NCI-H2196 treated with DMSO at 0.1 percent for 48 hours (cell line): ENCODE data around the gene PRKCE.

Experiments
- DNase-seq: peaks from one replicate; lab custom pipeline; 2025; ENCODE audit not compliant: unreplicated experiment; lab: John Stamatoyannopoulos, UW

Gene PRKCE

DNA sequence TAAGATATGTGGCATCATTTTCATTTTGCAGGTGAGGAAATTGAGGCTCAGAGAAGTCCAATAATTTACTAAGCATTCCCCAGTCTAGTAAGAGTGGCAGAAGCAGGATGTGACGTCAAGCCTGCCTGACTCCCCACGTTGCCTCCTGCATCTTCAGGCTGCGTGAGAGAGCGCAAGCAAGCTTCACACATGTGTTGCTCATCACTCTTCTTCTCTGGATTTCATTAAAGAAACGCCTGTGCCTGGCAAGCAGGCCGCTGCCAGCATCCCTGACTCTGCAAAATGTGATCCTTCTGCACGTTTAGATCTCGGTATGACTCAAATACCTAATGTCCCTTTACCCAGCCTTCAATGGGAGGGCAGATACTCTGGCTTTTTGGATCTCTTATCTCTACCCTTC, 96.8 kb downstream of the PRKCE start:
- DNase-seq: no peak

DNA sequence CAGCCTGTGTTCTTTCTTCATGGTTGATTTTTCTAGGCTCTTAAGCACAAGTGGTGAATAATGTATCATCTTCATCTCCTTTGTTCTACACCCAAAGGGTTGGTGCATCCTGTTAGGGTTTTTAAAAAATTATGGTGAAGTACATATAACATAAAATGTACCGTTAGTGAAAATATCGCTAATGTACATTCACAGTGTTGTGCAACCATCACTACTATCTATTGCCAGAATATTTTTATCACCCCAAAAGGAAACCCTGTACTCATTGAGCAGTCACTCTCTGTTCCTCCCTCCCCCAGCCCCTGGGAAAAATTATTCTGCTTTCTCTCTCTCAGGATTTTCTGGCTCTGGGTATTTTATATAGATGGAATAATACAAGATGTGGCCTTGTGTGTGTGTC, 98.5 kb downstream of the PRKCE start:
- DNase-seq: no peak

DNA sequence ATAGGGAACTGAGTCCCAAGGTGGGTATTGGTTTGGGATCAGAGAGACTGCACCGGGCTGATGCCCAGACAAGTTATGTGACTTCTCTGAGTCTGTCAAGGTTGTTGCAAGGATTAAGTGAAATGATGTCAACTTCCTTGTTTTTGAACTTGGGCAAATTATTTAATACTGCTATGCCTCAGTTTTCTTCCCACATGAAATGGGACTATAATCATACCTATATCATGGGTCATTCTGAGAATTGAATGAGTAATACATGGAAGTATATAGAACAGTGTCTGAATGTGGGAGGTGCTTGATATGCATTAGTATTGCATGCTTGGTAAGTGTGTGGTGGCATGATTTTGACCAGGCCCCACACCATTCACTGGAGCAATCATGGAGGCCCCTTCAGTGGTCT, 99.0 kb downstream of the PRKCE start:
- DNase-seq: no peak

DNA sequence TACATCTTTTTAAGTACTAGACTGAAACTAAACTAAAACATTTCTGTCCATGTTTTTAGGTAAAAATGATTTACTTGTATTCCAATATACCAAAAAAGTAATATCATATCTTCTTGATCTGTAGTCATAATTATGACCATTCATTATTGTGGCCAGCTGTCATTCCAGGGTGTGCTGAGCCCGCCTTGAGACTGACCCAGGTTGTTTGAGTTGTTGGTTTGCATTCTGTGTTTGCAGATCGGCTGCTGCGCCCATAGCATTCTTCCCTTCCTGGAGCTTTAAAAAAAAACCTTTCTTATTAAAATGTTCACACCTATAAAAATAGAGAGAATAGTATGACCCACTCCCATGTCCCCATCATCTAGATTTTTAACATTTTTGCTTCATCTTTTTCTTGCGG, 101.9 kb downstream of the PRKCE start:
- DNase-seq: no peak

DNA sequence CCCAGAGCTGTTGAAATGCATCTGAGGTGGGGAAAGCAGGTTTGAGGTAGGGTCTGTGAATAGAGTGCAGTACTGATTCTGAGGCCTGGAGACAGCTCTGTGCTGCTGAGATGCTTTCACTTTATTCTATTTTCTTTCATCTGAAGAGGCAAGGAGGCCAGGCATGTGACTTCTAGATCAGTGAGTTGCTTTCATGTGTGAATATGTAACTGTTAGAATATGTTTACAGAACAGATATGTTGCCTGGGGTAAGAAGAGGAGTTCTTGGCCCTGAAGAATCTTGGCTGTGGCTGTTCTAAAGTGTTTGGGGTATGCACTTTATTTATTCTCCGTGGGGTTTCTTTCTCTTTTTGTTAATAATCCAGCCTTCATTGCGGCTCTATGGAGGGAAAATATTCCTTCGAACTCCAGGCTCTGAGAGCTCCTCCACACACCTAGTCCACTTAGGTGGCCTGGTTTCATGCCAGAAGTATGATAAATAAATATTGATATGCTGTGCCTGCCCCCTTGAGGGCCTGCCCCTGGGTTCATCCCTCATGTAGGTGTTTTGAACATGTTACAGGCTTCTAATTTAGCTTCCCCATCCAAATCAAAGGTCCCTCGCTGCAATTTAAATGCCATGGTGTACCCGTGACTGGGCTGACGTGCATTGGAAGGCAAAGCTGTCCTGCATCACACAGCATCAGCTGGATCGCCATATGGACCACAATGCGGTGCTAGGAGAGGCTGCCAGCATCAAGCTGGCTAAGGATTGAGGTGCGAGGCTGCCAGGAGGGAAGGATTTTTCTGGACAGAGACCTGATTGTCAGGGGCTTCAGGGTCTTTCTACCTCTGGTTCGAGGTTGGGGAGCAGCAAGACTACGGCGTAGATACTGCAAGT, 102.9 kb downstream of the PRKCE start:
- no peak for DNase-seq

DNA sequence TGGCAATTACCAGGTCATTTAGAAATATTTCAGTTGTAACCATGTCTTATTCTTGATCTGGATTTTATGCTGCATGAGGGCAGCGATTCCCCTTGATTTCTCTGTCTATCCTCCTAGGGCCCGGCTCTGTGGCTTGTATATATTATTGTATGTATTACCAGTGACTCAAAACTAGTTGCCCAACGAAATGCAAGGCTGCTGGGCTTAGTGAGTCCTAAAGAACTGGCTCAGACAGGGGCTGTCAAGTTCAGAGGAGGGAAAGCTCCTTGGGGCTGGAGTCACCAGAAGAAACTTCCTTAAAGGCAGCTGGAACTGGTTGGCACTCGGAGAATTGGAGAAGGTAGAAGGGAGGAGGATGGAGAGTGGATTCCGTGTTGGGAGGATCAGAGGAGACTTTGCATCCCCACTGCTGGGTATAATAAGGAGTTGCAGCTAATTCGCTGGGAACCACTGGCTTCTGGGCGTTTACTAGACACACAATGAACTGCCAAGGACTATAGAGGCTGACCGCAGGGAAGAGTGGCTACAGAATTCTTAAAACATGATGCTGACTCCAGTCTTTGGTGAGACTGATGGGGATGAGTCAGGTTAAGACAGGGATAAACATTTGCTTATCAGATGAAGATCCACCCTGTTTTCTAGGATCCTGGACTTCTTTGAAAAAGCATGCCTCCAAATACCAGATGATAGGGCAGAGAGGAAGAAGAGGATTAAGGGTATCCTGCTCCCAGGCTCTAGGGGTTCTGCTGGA, 104.3 kb downstream of the PRKCE start:
- DNase-seq: no peak

DNA sequence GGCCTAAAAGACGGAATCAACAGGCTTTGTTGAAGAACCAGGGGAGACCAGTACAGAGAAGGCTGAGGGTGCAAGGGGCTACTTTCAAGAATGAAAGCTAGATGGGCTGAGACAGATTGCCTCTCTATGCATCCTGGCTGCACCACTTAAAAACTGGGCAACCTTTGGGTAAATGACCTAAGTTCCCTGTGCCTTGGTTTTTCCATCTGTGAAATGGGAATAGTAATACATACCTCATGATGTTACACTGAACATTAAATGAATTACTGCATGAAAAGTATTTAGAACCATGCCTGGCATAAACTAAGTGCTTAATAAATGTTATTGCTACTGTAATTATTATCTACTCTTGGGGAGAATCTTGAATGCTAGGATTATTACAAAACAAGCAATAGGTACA, 106.5 kb downstream of the PRKCE start:
- no peak for DNase-seq

DNA sequence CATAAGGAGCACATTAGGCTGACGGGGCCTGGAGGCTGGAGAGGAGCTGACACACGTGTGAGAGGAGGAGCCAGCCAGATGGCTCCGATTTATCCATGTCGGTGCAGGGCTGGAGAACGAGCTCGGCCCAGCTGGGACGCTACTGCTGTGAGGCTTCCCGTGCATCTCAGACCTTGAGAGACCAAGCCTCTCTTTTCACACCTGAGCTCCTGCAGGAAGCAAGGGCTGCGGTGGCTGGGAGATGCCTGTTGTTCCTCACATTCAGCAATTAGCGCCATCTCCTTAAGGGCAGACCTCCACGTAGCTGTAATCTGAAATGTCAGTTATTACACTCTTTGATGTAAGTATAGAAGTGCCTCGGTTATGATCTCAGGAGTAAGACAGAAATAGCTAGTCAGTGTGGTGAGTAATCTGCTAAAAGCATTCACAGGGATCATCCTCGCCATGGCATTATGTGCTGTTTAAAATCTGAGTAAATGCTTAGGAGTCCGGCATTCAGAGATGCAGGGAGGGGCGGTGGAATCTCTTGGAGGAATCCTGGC, 107.9 kb downstream of the PRKCE start:
- no peak for DNase-seq

DNA sequence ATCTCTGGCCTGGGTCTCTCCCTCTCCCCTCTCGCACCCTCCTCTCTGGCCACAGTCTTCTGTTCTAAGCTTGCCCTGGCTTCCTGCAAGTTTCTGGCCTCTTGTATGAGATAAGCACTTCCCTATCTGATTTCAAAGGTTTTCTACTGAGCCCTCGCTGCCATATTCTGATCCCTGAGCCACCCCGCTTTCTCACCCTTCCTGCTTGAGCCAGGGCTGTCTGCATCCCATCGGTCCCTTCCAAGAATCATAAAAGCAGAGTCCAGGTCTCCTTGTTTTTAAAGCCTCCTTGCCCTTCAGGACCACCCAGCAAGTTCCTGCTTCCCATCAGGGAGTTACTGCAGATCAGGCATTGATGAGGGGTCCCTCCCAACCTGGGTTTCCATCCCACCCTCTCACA, 110.2 kb downstream of the PRKCE start:
- no peak for DNase-seq

DNA sequence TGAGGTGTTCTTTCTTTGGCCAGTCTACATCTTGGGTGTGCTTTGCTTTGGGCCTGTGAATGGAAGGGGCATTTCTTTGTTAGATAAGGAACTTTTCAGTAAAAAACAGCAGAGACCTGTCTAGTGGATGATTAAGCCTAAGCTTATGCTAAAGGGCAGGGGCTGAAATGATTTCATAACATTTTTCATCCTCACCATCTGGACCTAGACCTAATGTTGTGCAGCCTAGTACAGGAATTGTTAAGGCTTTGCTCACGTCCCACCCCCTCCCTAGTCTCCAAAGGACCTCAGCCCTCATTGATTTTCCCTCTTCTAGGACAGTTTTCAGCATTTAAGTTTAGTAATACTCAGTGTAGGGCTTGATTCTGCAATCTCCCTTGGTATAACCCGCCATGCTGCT, 111.8 kb downstream of the PRKCE start:
- no peak for DNase-seq

DNA sequence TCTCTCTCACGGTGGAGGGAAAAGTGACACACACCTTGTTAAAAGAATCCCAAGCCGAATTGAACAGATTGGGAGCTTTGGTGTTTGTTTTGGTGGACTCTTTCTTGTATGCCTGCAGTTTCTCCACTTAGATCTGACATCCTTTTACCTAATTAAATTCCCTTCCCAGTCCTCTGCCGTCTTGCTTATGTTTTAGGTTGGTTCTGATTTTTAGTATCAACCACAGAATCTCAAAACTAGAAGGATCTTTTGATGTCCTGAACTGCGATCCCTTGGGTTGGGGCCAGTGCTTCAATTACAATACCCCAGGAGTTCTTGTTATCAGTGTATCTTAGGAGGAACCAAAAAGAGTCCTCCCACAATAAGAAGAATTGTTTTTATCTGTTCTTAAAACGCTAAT, 112.3 kb downstream of the PRKCE start:
- no peak for DNase-seq

DNA sequence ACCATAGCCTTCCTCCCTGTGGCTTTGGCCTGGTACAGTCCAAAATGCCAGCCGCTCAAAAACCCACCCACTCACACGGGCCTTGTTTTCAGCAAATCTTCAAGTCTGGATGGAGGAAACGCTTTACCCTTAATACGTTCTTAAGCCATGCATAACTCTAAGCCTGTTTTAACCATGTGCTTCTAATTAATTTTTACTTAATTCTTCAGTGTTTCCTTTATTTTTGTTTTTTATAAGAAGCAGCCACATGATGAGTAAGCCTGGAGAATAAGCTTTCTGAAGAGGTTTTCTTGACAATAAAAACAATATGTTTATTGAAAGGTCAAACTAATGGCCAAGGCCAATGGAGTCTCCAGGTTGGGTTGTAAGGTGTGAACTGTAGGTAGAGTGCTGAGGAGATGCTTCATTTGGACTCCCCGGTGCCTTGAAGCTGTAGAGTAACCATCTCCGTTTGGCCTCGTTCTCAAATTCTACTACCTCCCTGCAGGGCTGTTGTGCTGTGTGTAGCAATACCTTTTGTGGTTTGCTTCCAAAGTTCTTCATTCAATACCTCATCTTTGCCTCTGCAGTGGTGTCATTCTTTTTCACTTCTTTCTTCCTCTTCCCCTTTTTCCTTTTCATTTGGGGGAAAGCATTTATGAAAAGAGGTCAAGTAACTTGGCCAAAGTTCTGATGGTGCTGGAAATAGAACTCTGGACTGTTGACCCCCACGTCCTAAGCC, 113.7 kb downstream of the PRKCE start:
- no peak for DNase-seq

DNA sequence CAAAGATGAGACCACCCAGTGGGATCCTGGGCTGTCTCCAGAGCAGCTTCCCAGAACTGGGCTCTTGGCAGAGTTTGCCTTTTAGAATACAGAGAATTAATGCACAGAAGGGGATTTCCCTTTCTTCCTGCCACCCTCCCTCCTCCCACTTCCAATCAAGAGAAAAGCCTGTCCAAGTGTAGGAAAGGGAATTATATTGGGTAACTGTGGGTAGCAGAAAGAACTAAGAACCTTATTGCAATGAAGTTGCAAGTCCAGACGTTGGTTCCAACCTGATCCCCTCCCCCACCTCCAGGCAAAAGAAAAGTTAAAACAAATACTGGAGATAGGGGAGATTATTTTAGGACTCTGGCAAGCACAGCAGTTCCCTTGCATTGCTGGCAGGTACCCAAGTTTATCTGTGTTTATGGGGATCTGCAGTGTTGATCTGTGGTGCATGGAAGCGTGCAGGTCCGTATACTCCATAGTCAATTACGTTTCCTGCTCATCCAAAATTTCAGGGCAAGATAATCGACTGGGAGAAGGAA, 114.3 kb downstream of the PRKCE start:
- no peak for DNase-seq

DNA sequence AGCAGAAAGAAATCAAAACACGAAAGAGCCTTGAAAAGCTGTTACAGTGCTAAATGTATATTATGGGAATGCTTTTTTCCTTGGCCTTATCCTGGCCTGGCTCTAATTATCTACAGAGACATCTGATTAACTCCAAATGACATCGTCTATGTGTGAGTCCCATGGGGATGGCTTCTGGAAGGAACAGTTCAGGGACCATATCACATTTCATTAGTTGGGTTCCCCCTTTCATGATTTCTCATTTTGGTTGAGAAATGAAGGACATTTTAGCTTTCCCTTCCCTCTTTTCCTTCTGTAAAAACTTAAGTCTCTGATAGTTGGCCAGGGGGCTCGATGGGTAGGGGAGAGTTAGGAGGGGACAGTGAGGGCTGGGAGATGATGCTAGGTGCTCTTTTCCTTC, 116.7 kb downstream of the PRKCE start:
- no peak for DNase-seq

DNA sequence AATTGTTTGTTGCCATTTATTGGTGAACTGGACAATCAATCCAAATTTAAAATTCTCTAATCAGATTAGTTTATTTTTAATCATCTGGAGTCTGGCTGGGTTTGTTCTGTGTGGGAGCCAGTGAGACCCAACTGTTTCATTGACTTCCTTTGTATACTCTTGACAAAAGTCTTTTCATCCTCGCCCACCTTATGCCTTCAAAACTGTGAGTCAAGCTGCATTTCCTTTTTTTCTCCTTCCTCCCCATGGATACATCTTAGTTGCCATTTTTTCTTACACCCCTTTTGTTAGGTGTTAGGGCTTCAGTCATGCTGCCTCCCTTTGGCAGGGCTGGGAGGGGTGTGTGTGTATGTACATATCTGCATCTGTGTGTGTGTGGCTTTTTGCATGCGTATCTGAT, 117.6 kb downstream of the PRKCE start:
- DNase-seq: no peak

DNA sequence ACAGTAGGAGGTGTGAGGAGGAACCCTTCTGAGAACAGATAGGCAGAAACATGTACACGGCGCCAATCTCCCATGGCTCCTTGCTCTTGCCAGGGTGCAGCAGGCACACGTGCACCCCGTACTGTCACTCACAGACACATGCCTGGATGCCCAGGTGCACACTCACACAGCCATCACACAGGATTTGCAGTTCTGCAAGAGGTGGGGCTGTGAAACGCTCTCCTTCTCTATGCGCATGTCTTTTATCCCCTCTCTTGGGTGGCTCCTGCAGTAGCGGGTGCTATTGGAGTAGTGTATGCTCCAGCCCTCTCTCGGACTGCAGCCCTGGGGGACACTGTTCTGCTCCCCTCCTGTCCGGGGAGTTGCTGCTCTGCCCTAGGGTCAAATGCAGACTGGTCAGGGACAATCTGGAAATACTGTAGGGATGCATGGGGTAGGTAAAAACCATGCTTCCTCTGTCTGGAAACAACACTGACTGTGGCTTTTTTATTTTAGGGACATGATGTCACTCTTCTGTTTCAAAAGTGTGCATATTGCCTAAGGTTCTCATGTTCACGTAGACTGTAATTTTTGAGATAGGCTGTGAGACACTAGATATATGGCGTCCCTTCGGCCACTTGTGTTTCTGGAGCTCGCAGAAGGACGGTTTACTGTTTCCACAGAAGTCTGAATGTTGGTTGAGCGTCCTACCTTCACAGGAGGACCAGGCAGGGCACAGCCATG, 118.5 kb downstream of the PRKCE start:
- DNase-seq: no peak

DNA sequence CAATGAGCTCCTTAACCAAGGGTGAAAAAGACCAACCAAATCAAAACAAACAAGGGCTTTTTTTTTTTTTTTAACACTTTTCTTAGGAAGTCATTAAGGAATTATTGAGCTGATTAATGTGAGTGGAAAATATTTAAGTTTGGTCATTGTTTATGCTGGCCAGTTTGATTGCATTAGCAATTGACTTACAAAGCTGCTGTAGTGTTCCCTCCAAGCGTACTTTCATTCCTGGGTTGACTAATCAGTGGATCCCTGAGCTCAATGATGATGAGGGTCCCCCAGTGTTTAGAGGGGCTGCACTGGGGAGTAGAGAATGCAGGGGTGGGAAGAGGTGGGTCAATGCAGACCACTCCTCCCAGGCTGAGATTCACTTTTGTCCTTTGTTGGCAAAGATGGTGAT, 119.3 kb downstream of the PRKCE start:
- no peak for DNase-seq

DNA sequence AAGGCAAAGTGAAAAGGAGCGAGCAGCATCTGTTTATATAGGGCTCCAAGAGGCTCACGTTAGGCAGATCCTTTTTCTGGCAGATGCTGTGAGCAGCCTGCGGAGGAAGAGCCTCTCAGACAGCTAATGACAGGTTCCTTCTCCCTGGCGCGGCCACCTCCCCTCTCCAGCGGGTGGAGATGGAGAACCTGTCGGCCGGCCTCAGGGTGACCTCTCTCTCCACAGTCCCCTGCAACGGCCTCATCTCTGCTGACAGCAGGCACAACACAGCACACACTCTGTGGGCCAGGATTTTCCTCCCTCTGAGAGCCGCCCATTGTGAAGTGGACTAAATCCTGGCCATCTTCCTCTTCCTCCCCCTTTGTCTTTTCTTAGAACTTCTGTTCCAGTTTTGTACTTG, 119.8 kb downstream of the PRKCE start:
- DNase-seq: no peak

DNA sequence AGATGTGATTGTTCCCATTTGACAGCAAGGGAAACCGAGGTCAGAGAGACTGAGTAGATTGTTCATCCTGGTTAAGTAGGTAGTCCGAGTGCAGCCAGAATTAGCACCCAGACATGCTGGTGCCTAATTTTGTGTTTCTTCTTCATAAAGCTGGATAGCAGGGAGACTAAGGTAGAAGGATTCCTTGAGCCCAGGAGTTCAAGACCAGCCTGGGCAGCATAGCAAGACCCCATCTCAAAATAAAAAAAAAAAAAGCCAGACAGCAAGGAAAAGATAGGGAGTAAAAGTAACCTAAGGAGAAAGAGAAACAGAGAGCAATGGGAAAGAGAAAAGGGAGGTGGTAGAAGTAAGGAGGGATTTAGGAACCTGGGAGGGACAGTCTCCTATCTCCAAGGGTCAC, 120.6 kb downstream of the PRKCE start:
- DNase-seq: no peak

DNA sequence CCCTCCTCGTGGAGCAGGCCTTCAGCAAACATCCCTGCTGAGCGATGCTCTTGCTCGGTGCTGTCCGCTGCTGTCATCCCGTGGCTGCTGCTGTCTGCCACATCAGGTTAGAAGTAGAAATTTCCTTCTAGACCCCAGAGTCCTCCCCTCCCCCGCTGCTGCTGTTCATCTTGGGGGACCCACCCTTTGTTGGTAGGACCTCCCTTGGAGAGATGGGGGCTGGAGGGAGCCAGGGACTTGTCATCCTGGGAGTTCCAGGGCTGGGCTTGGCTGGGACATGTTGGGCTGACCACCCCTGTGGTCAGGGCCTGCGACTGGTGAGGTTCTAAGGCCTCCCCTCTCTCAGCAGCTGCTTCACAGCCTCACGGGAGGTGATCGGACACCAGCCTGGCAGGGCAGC, 122.4 kb downstream of the PRKCE start:
- DNase-seq: no peak
